Anterior cingulate cortex (tissue), 58 donors: Measurements from ENCODE around the gene ACLY.
"Not testable (repeated sequence)": the region's sequence is repeated elsewhere in the genome, so short reads cannot be mapped to it uniquely, and the experiment has no call there.

Experiments used
- DNase-seq, 58 donors: peaks; one replicate each; lab custom pipeline; 2025; lab: John Stamatoyannopoulos, UW

ACLY gene

GRCh38 chr17:41941168-41941567, 22.4 kb upstream of the ACLY start:
- DNase-seq: no peak

- DNase-seq: no peak
Measured at GRCh38 chr17:41939693-41940090, 20.9 kb upstream of the ACLY start.

GRCh38 chr17:41939044-41939692, 20.4 kb upstream of the ACLY start:
- DNase-seq: no peak

- DNase-seq: peak in 2 of 58 donors; percentile 5
Measured at GRCh38 chr17:41937970-41938954, 19.5 kb upstream of the ACLY start.

- DNase-seq: no peak
Measured at GRCh38 chr17:41935641-41936040, 16.9 kb upstream of the ACLY start.

GRCh38 chr17:41932816-41933389, 14.2 kb upstream of the ACLY start:
- no peak for DNase-seq

- DNase-seq: not testable (repeated sequence)
Measured at GRCh38 chr17:41931715-41932114, 13.0 kb upstream of the ACLY start.

GRCh38 chr17:41930833-41931156, 12.0 kb upstream of the ACLY start:
- peak in 1 of 58 donors; percentile 21 for DNase-seq

GRCh38 chr17:41930009-41930832, 11.5 kb upstream of the ACLY start, which contains the start of gene ODAD4:
TSS of gene ODAD4 (plus strand) at chr17:41930617. CDS start at chr17:41930724, 107 bp downstream.
- DNase-seq: peak; percentile 73 to 97 (median 92)

GRCh38 chr17:41928693-41929251, 10.0 kb upstream of the ACLY start:
- no peak for DNase-seq

- no peak for DNase-seq
Measured at GRCh38 chr17:41925991-41926590, 7.3 kb upstream of the ACLY start.

GRCh38 chr17:41920580-41920955, 1.8 kb upstream of the ACLY start:
- no peak for DNase-seq

GRCh38 chr17:41919840-41920579, 1.3 kb upstream of the ACLY start:
- peak in 4 of 58 donors; percentile 15 to 28 (median 22) for DNase-seq

GRCh38 chr17:41919165-41919817, 540 bp upstream of the ACLY start:
- peak in 21 of 58 donors; percentile 42 to 81 (median 71) for DNase-seq

GRCh38 chr17:41917679-41918313, 955 bp downstream of the ACLY start:
- peak in 17 of 58 donors; percentile 5 to 61 (median 36) for DNase-seq

- peak in 6 of 58 donors; percentile 3 to 39 (median 18) for DNase-seq
Measured at GRCh38 chr17:41917192-41917591, 1.6 kb downstream of the ACLY start.

- no peak for DNase-seq
Measured at GRCh38 chr17:41915566-41915965, 3.2 kb downstream of the ACLY start.

GRCh38 chr17:41915020-41915419, 3.7 kb downstream of the ACLY start:
- DNase-seq: no peak
